Keratinocyte (primary cell): Measurements from ENCODE around the gene GPR146. TPM values are rescaled to one million over a fixed set of nuclear protein-coding genes. Genes with fewer than 3 reads are reported as not detected.

ENCODE experiments used
- DNase-seq: peaks from one replicate; pipeline ENCODE4 v3.0.0-alpha.2; 2011; ENCODE audit warnings: low read depth, missing footprints, low spot score
- FAIRE-seq: peaks from 2 replicates; lab custom pipeline; 2011; peaks lifted over from hg19 to GRCh38; lab: Jason Lieb, UNC
- H2AFZ ChIP-seq: 2 replicates; pipeline ENCODE4 v1.6.0; 2012; ENCODE audit warnings: low read length, control low read depth, inconsistent platforms; ENCODE audit not compliant: control insufficient read depth
- H3K27ac ChIP-seq: 2 replicates; pipeline ENCODE4 v1.5.1; 2011; ENCODE audit warnings: low read length; ENCODE audit not compliant: control insufficient read depth, insufficient read depth
- H3K27me3 ChIP-seq: 3 replicates; pipeline ENCODE4 v1.6.0; 2011; ENCODE audit warnings: low read length; ENCODE audit not compliant: control insufficient read depth, insufficient read depth; ENCODE audit errors: extremely low read depth
- H3K36me3 ChIP-seq, 2 experiments: 2 replicates in 1 of 2; 3 replicates in 1 of 2; pipeline ENCODE4 v1.5.1; 2011; ENCODE audit warnings: low read length in 2 of 2, mild to moderate bottlenecking in 1 of 2; ENCODE audit not compliant: control insufficient read depth in 2 of 2, insufficient read depth in 2 of 2; ENCODE audit errors: extremely low read depth in 1 of 2
- H3K4me1 ChIP-seq: 3 replicates; pipeline ENCODE4 v1.5.1; 2011; ENCODE audit warnings: low read length; ENCODE audit not compliant: control insufficient read depth, insufficient read depth; ENCODE audit errors: extremely low read depth
- H3K4me2 ChIP-seq: 3 replicates; pipeline ENCODE4 v1.6.0; 2011; ENCODE audit warnings: low read depth, low read length; ENCODE audit not compliant: control insufficient read depth, insufficient read depth; ENCODE audit errors: extremely low read depth
- H3K4me3 ChIP-seq, 3 experiments: fragments of 200-600 bp in 1 of 3; sonication (generic) in 1 of 3; 2 replicates in 2 of 3; 3 replicates in 1 of 3; pipeline ENCODE4 v1.5.1; 2011 to 2016; ENCODE audit warnings: low read length in 3 of 3, mild to moderate bottlenecking in 3 of 3, control low read depth in 2 of 3, inconsistent platforms in 1 of 3, low read depth in 1 of 3, mixed read lengths in 1 of 3, mixed run types in 1 of 3, moderate library complexity in 1 of 3; ENCODE audit not compliant: control insufficient read depth in 2 of 3, insufficient read depth in 2 of 3; ENCODE audit errors: extremely low read depth in 1 of 3
- H3K79me2 ChIP-seq: 2 replicates; pipeline ENCODE4 v1.6.0; 2012; ENCODE audit warnings: low read length; ENCODE audit not compliant: control insufficient read depth, insufficient read depth
- H3K9ac ChIP-seq: 3 replicates; pipeline ENCODE4 v1.6.0; 2011; ENCODE audit warnings: low read length; ENCODE audit not compliant: control insufficient read depth, insufficient read depth; ENCODE audit errors: extremely low read depth
- H3K9me1 ChIP-seq: 3 replicates; pipeline ENCODE4 v1.6.0; 2011; ENCODE audit warnings: low read length; ENCODE audit not compliant: control insufficient read depth, insufficient read depth; ENCODE audit errors: extremely low read depth
- H3K9me3 ChIP-seq: 2 replicates; pipeline ENCODE4 v1.5.1; 2012; ENCODE audit warnings: low read depth, low read length; ENCODE audit not compliant: control insufficient read depth
- H4K20me1 ChIP-seq: 3 replicates; pipeline ENCODE4 v1.6.0; 2011; ENCODE audit warnings: low read length; ENCODE audit not compliant: control insufficient read depth, insufficient read depth; ENCODE audit errors: extremely low read depth
- CTCF ChIP-seq, 3 experiments: IDR thresholded peaks in 1 of 3; conservative IDR thresholded peaks in 1 of 3; optimal IDR thresholded peaks in 1 of 3; 2 replicates in 2 of 3; 3 replicates in 1 of 3; pipeline versions ENCODE3 to v1.5.1; 2011; ENCODE audit warnings: low read length in 3 of 3, mild to moderate bottlenecking in 3 of 3, moderate library complexity in 2 of 3, control low read depth in 1 of 3, inconsistent platforms in 1 of 3; ENCODE audit not compliant: insufficient read depth in 2 of 3; ENCODE audit errors: extremely low read depth in 1 of 3
- EZH2 ChIP-seq: IDR thresholded peaks from one replicate; pipeline ENCODE4 v1.6.1; 2012; ENCODE audit warnings: inconsistent platforms, mild to moderate bottlenecking, low read length, moderate library complexity
- dilution Hi-C: fragments of 300-500 bp; cut with MboI; formaldehyde crosslinking; loops from one replicate; pipeline ENCODE4 v1.7.0; 2020; ENCODE audit warnings: low sequenced_read_pairs; ENCODE audit not compliant: extremely low pct_ligation_motif_present
- polyA plus RNA-seq, 5 experiments: library from polyadenylated mRNA; depleted of rRNA in 3 of 5; stranded (reverse) in 3 of 5; stranded (forward) in 1 of 5; unstranded in 1 of 5; fragments of >200 nt; gene quantifications; 1 replicate in 1 of 5; 2 replicates in 3 of 5; 3 replicates in 1 of 5; pipeline versions ENCODE4 v1.2.1 to v1.2.3, GENCODE V29; 2011 to 2012; ENCODE audit warnings: missing spikeins in 2 of 5, low read depth in 1 of 5, low replicate concordance in 1 of 5

The GPR146 gene
- polyA plus RNA-seq, 1 donor (not counting 4 experiments of a cell fraction or from before 2014, with no cell fraction given), result 0.13 TPM

- Histone ChIP-seq H3K4me3 (no peak overlapping the region), H3K9ac (no peak overlapping the region), H3K9me1 (no peaks in the 10 kb centered on the region), H3K27me3 (no peaks in the 10 kb centered on the region), H3K79me2 (no peaks in the 10 kb centered on the region), H2AFZ (no peak overlapping the region), H3K36me3 (no peaks in the 10 kb centered on the region), H3K4me2 (no peak overlapping the region), H3K9me3 (no peaks in the 10 kb centered on the region), H4K20me1 (peaks cover 6% of the 10 kb centered on the region), H3K4me1 (no peaks in the 10 kb centered on the region), H3K27ac (no peak overlapping the region)
- DNase-seq (no peak), FAIRE-seq (no peak)
- dilution Hi-C loops, result no loop called here
- TF ChIP-seq EZH2 (no peak), CTCF (optimal IDR thresholded peaks at IDR 0.05 in 1 of 3, IDR thresholded peaks at IDR 0.05 in 1 of 3, conservative IDR thresholded peaks at IDR 0.05 in 1 of 3; ENCODE audit: extremely low read depth in 1 of 3, insufficient read depth in 2 of 3, low read length in 3 of 3) (no peak)
Measured at GRCh38 chr7:1052031-1052818, 7.9 kb downstream of the GPR146 start.

- FAIRE-seq, result no peak
- dilution Hi-C loops, result no loop called here
- H3K9me1 ChIP-seq, result no peaks in the 10 kb centered on the region
Measured at GRCh38 chr7:1053002-1053411, 8.7 kb downstream of the GPR146 start.

More at GRCh38 chr7:1053002-1053411, 8.7 kb downstream of the GPR146 start:
- Histone ChIP-seq H3K36me3 (peaks cover 1 to 2% of the 10 kb centered on the region in 2 experiments), H3K9me3 (no peaks in the 10 kb centered on the region), H3K27me3 (no peaks in the 10 kb centered on the region), H4K20me1 (peaks cover 2% of the 10 kb centered on the region), H3K4me3 (no peak overlapping the region), H3K9ac (no peak overlapping the region), H3K79me2 (no peaks in the 10 kb centered on the region), H3K27ac (no peak overlapping the region), H3K4me1 (no peaks in the 10 kb centered on the region), H3K4me2 (no peak overlapping the region), H2AFZ (no peak overlapping the region)
- TF ChIP-seq EZH2, result no peak
- DNase-seq, result no peak
